Measurements from ENCODE around the gene HDAC3.

The HDAC3 gene

DNA sequence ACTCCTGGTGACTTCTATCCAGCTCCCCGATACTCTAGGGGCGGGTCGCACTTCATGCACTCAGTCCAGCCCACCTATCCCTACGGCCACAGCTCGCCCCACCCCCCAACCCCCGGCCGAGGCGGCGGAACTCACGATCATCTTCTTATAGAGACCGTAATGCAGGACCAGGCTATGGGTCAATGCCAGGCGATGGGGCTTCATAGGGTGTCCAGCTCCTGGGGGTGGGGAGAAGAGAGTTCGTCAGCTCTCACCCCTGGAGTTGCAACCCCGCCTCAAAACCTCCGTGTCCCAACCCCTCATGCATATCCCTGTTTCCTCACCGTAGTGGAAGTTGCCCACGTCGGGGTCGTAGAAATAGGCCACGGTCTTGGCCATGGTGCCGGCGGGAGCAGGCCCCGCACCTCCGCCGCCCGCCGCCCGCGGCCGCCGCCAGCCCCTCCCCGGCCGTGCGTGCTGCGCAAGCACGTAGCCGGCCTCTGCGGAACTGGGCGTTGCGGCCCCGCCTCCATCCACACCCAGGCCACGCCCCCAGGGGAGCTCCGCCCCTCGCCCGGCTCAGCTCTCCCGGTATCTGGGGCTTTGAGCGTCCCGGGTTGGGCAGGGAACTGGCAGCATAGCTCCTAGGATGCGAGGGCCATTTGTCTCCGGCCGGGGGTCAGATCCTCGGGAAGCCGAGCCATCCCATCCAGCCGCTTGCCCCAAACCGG is at the start of gene HDAC3, which contains the start of gene RELL2:
HDAC3 (minus strand) TSS at position 437 of the 710 bp plus-strand sequence; CDS start at position 378, 59 bp downstream.
RELL2 (plus strand) TSS at position 585 of the 710 bp plus-strand sequence. CDS start 1,229 bp downstream, outside the sequence.
- peak within 1 kb of the TSS; percentile 91 for H3K4me3 ChIP-seq (ENCODE audit: low read depth, low read length)

DNA sequence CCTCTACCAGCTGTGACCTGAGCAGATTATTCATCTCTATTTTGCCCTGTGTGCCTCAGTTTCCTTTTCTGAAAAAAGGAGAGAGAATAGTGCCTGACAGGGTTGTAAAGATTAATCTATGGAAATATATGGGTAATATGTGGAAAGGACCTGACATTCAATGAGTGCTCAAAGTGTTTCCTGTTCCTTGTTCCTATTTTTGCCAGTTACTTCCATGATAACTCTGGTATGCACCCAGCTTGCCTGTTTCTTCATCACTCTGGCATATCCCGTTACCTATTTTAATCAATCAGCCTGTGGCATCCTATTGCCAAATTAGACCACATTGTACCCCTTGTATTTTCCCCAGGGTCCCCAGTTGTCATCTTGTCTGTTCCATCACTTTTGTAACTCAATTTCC is 48.9 kb upstream of the HDAC3 start:
- H3K4me3 ChIP-seq (ENCODE audit: low read depth, low read length), result no peak overlapping the region

DNA sequence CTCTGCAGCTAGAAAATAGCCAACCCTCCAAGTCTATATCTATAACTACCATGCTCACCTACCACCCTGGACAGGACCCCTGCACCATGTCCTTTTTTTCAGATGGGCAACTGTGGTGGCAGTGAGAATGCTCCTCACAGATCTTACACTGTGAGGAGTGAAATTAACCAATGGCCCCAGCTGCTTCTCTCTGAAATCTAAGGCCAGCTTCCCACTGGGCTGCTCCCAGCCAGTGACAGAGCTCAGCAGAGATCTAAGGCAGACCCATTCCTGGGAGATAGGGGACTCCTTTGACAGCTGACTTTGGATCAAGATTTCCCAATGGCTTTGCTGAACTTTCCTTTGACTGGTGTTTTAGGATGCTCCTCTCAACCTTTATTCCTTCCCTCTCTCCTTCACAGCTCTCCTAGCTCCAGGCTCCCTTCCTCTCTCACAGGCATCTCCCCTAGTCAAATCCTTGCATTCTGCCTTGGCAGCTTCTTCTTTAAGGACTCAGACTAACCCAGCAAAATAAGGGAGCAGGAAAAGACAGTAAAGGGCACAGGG is 47.0 kb upstream of the HDAC3 start:
- H3K4me3 ChIP-seq (ENCODE audit: low read depth, low read length), result no peak overlapping the region

DNA sequence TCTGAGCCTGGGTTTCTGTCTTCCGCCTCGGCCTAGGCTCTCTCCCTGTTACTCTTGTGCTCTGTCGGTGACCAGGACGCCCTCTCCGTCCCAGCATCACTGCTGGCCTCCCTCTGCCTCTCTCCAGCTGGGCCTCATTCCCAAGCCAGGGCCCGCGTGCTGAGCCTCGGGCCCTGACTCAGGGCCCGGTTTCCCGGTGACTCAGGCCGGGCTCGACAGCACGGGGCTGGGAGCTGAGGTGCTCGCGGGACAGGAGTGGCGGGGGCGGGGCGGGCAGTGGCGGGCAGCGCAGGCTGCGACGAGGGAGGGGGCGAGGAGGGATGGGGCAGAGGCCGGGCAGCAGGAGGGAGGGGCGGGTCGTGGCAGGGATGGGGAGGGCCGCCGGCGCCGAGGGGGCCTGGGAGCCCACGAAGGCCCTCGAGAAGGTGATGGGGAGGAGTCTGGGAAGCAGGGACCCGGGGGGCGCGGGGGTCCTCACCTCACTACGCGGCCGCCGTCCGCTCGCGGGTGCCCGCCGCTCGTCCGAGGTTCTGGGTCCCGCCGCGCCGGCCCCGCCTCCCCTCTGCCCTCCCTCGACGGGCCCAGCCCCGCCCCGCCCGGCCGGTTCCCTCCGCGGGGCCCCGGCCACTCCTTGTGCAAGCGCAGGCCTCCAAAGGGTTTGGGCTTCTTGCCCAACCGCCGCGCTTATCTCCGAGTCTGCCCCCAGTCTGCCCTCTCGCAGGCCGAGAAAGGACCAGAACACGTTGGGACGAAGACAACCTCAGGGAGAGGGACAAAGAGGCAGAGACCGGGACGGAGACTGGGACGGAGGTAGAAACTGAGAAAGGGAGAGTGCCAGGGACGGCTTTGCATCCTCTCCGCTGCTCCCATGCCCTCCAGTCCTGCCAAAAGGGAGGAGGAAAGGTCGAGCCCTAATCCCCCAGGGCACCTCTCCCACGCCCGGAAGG is 45.3 kb upstream of the HDAC3 start, which contains the start of gene ARAP3:
ARAP3 (minus strand) TSS at position 536 of the 947 bp plus-strand sequence. CDS start 1,744 bp downstream, outside the sequence.
- H3K4me3 ChIP-seq (ENCODE audit: low read depth, low read length), result peak within 1 kb of the TSS; percentile 53

DNA sequence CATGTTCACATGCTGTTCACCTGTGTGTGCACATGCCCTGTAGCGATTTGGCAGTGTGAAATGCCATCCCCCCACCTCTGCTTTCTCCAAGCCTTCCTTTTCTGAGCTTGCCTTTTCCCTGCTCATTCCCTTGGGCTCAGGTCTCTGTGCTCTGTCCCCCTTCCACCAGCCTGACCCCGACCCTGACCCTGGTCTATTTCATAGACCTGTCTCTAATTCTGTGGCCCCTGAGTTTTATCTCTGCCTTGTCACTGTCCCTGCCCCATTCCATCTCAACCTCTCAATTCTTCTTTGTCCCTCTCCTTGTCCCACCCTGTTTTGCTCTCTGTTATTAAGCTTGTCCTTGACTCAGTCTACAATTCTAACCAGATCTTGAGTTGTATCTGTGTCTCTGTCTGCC is 44.6 kb upstream of the HDAC3 start:
- H3K4me3 ChIP-seq (ENCODE audit: low read depth, low read length), result peak overlapping the region; percentile 35

DNA sequence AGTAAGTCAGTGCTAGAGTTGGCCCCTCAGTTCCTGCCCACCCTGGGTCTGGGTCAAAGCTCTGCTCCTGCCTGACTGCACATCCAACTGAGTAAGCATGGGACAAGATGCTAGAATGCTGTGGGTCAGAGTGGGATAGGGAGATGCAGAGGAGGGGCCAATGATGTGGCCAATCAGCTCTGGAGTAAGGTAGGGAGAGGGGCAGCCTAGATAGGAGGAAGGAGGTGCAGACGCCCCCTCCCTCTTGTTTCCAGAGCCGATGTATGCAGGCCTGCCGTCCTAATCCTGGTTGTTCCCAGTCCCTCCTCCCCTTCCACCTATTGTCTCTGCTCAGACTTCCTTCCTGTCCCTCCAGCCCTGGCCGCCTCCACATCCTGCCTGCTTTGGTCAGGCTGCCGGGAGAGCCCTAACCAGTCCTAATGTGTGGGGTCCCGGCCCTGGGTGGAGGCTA is 44.1 kb upstream of the HDAC3 start:
- no peak overlapping the region for H3K4me3 ChIP-seq (ENCODE audit: low read depth, low read length)

DNA sequence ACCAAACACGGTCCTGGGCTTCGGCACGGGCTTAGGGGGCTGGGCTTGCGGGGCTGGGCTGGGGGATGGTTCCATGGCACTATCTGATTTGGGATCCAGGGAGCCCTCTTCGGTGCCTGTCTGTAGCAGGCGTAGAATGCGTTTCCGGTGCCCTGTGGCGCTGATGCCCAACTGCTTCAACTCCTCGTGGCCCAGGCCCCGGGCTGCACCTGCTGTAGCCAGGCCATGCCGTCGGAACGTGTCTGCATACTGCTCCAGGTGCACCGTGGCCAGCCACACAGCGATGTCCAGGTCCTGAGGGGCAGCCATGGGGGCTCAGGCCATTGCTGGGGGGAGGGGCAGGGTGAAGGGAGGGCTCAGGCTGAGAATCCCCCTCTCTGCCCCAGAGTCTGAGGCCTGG is 43.5 kb upstream of the HDAC3 start:
- H3K4me3 ChIP-seq (ENCODE audit: low read depth, low read length), result no peak overlapping the region

DNA sequence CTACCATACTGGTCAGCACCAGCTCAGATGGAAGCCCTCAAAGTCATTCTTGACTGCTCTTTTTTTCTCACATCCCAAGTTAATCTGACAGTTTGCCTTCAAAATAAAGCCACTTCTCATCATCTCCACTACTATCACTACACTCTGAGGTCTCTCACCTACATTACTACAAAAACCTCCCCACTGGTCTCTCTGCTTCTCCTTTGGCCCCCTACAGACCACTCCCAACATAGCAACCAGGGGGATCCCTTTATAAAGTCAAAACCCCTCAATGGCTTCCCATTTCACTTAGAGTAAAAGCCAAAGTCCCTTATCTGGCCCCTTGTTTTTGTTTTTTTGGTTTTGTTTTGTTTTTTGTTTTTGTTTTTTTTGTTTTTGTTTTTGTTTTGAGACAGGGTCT is 40.8 kb upstream of the HDAC3 start:
- H3K4me3 ChIP-seq (ENCODE audit: low read depth, low read length), result no peak overlapping the region

DNA sequence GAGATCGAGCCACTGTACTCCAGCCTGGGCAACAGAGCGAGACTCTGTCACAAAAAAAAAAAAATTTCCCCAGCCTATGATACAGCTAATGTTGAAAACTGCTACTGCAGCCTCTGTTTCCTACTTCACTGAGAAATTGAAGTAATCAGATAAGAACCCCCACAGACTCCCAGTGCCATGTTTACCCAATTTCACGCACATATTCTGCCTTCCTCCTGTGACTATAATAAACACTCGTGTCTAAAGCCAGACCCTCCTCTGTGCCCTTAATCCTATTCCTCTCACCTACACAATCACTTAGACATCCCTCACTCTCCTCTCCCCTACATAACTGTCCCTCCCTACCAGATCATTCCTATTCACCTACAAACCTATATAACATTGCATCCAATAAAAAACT is 39.0 kb upstream of the HDAC3 start:
- no peak overlapping the region for H3K4me3 ChIP-seq (ENCODE audit: low read depth, low read length)

DNA sequence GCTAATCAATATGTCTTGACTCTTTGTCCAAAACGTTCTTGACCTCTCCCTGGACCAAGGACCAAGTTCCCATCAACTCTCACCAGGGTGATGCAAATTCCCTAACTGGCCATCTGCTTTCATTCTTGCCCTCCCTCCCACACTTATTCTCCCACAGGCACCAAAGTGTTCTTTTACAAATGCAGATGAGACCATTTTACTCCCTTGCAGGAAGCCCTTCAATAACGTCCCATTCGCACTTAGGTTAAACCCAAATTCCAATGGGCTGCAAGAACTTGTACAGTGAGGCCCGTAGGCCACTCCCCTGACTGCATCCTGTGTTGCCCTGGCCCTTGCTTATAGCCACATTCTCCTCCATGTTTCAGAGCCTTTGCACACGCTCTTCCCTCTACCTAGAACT is 38.1 kb upstream of the HDAC3 start:
- no peak overlapping the region for H3K4me3 ChIP-seq (ENCODE audit: low read depth, low read length)

DNA sequence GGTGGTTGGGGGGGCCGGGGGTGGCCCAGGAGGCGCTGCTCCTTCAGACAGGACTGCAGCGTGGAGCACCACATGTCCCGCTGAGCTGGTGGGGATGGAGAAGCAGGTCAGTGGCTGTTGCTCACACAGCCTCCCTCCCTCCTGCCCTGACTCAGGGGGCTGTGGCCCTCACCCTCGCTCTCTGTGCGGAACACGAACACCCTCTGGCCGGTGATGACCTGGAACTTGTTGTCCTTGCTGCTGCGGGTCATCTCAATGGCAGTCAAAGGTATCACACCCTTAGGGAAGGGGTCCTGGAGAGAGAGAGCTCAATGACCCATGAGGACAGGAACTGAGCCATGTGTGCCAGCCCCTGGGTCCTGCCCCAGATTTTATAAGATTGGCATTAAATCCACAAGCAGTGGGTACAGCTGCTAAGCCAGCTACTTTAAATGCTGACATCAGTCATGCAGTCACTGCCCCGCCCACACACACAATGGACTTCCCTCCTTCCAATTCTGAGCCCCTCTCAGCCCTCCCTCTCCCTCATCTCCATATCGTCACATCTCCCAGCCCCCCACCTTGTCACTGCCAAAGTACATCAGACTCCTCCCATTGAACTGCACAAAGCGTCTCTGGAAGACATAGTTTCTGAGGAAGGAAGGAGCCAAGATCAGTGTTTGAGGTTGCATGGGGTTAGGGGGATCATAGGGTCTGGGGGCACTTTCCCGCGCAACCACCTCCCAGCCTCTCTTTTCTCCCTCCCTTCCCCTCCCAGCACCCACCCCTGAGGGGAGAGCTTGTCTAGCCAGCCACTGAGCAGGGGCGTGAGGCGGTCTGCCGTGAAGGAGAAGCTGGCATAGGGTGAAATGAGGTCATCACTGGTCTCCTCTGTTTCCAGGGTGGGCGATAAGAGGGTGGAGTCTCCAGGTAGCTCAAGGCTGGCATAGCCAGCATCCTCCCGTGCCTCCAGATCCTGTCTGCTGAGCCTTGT is 36.5 kb upstream of the HDAC3 start:
- H3K4me3 ChIP-seq (ENCODE audit: low read depth, low read length), result no peak overlapping the region

DNA sequence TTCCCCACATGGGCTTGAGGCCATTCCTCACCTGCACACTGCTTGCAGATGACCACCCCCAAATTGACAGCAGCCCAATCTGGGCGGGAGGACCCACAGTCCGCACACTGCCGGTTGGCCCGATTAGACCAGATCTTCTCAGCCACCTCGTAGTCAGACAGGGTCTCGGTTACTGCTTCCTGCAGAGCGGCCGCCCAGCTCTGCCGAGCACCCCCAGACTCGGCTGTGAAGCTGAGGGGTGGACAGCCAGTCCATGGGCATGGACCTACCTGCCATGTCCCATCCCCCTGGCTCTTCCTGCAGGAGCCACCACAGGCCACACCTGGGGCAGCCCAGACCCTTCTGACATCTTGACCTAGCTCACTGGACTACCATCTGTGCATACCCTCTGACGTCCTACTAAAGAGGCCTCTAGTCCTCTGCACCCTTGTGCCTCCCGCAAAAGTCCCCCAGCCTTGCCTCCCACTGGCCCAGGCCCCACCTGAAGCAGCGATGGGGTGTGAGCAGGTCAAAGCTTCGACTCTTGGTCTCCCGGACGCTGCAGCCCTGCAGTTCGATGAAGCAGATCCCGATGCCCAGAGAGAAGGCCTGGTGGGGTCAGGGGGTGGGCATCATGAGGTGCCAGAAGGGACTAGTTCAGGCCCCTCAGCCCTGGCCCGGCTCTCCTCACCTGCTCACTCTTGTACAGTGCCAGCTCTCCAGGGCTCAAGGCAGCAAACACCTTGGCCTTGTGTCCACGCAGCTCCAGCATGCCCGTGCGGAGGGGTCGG is 35.6 kb upstream of the HDAC3 start:
- no peak overlapping the region for H3K4me3 ChIP-seq (ENCODE audit: low read depth, low read length)

DNA sequence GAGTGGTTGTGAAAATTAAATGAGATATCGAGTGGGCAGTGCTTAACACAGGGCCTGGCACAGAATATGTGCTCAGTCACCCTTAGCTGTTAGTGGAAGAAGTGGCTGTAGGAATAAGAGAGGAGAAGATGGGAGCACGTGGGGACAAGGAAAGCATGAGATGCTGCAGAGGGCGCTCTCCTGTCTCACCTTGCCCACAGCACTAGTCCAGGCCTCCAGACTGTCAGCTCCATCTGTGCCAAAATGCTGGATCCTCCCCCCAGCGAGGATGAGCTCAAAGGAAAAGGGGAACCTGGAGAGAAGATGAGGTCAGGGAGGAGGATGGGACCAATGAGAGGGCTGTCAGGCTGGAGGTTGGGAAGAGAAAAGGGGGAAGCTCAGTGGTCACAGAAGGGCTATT is 32.9 kb upstream of the HDAC3 start:
- H3K4me3 ChIP-seq (ENCODE audit: low read depth, low read length), result no peak overlapping the region

DNA sequence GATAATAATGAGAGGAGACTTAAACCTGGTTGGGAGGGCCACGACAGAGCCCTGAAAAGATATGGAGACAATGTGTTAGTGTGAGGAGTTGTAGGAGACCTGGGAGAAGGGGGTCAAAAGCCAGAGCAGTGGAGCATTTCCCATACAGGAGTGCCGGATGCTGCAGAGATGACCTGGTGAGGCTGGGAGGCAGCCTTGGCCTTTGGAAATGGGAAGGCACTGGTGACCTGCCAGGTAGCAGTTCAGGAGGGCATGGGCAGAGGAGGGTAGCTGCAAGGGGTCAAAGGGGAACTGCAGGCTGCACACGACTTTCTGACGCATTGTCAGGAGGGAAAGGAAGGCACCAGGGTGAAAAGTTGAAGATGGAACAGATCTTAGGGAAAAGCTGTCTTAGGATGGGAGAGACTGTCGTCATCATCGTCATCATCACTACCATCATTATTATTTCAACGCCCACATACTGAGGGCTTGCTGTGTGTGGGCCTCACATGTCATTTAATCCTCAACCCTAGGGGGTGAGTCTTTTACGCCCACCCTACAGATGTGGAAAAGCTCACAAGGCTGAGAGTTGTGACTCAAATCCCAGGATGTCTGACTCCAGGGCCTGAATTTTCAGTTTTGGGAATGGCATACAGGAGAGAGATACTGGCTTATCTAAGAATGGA is 32.1 kb upstream of the HDAC3 start:
- no peak overlapping the region for H3K4me3 ChIP-seq (ENCODE audit: low read depth, low read length)

DNA sequence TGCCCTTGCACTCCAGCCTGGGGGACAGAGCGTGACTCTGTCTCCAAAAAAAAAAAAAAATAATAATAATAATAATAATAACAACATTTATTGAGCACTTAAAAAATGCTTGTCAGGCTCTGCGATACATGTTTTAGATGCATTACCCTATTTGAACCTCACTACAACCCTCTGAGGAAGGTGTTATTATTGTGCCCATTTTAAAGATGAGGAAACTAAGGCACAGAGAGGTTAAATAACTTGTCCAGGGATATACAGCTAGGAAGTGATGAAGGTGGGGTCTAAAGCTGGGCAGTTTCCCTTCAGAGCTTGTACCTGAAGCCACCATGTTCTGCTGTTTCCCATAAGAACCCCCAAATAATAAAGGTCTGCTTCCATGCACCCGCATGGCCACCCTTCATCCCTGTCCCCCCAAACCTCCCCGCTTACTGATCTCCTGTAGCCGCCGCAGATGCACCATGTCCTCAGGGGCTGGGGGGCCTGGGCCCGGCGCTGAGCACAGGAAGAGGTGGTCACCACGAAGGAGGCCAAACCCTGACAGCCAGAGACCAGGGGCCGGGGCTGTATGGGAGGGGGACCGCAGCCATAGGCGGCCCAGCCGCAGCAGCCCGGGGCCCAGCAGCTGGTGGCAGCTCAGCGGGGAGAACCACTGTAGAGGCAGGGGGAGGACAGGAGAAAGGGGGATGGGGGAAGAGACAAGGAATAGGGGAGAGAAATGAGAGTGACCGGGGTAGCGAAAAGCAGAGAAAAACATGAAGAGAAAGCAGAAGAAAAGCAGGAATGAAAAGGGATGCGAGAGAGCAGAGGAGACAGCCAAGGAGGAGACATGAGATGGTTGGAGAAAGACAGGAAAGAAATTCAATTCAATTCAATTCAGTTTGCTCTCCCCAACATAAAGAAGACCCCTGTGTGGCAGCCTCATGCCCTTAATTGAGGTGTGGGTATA is 29.6 kb upstream of the HDAC3 start:
- no peak overlapping the region for H3K4me3 ChIP-seq (ENCODE audit: low read depth, low read length)

DNA sequence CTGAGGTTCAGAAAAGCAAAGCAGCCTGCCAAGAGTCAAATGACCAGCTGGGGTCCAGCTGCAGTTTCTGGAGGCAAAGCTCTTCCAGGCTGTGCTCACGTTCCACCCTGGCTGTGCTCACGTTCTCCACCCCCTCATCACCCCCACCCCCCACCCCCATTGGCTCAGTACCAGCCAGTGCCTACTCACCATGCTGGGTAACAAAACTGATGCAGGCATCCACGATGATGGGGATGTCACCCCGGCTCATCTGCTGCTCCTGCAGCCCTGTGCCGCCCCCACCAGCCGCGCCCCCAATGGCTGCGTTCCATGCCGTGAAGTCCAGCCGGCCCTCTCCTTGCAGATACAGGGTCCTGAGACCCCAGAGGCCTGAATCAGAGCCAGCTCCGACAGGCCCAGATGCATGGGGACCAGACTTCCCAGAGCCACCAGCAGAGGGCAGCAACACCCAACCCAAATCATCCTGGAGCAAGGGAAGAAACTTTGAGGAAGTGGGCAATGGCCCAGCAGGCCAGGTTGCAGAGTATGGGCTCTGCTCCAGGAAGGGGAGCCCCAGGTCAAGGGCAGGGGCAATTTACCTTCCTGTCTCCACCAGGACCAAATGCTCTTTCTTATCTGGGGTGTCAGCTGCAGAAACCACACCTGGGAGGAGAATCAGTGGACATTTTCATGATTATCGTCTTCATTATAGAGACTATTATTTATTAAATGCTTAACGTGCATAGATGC is 28.2 kb upstream of the HDAC3 start:
- no peak overlapping the region for H3K4me3 ChIP-seq (ENCODE audit: low read depth, low read length)

DNA sequence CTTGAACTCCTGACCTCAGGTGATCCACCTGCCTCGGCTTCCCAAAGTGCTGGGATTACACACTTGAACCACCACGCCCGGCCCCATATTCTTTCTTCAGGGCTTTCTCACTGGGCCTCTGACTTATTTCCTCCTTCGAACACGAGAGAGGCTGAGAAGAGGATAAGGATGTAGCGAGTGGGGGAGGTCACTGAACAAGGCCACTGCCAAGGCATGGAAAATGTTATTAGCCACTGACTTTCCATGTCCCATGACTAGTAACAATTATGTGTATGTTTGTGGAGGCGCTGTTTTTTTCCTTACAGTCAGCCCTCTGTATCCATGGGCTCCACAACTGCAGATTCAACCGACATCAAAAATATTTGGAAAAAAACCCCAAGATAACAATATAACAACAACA is 26.9 kb upstream of the HDAC3 start:
- H3K4me3 ChIP-seq (ENCODE audit: low read depth, low read length), result no peak overlapping the region
